NOMO-1 treated with dmso at 0.1 percent for 144 hours (cell line): Measurements from ENCODE around the gene COG1.
A peak's percentile ranks its signal among the peaks of the same experiment; 100 is the strongest.
"Not testable (repeated sequence)": the region's sequence is repeated elsewhere in the genome, so short reads cannot be mapped to it uniquely, and the experiment has no call there.

Source experiments
- DNase-seq: peaks from one replicate; lab custom pipeline; 2025; ENCODE audit not compliant: unreplicated experiment; lab: John Stamatoyannopoulos, UW

The COG1 gene

GRCh38 chr17:73192894-73193701, at the start of gene COG1:
Gene COG1 (plus strand): TSS chr17:73193055. CDS start chr17:73193070, 15 bp downstream.
- peak; percentile 63 for DNase-seq

- not testable (repeated sequence) for DNase-seq
These were observed 48.6 kb upstream of the COG1 start for GRCh38 chr17:73144209-73144608.

- no peak for DNase-seq
These were observed 47.2 kb upstream of the COG1 start for GRCh38 chr17:73145641-73146040.

- DNase-seq: not testable (repeated sequence)
These were observed 45.1 kb upstream of the COG1 start for GRCh38 chr17:73147791-73148190.

GRCh38 chr17:73148540-73149334, 44.1 kb upstream of the COG1 start:
- no peak for DNase-seq

- DNase-seq: not testable (repeated sequence)
These were observed 42.1 kb upstream of the COG1 start for GRCh38 chr17:73150622-73151300.

- DNase-seq: peak; percentile 55
These were observed 40.8 kb upstream of the COG1 start for GRCh38 chr17:73151916-73152632.

- no peak for DNase-seq
These were observed 37.3 kb upstream of the COG1 start for GRCh38 chr17:73155410-73156165.

GRCh38 chr17:73156166-73156840, 36.6 kb upstream of the COG1 start:
- peak; percentile 65 for DNase-seq

GRCh38 chr17:73156887-73157520, 35.9 kb upstream of the COG1 start:
- no peak for DNase-seq

- DNase-seq: no peak
These were observed 35.3 kb upstream of the COG1 start for GRCh38 chr17:73157521-73157890.

GRCh38 chr17:73158133-73158532, 34.7 kb upstream of the COG1 start:
- DNase-seq: no peak

GRCh38 chr17:73160980-73161630, 31.8 kb upstream of the COG1 start:
- no peak for DNase-seq

GRCh38 chr17:73163043-73163442, 29.8 kb upstream of the COG1 start:
- DNase-seq: no peak

- no peak for DNase-seq
These were observed 27.0 kb upstream of the COG1 start for GRCh38 chr17:73165616-73166404.

- DNase-seq: no peak
These were observed 25.9 kb upstream of the COG1 start for GRCh38 chr17:73166731-73167581.

GRCh38 chr17:73168667-73169066, 24.2 kb upstream of the COG1 start:
- no peak for DNase-seq
